GM12878 (cell line): ENCODE data around the gene KRT38.

Experiments used
- BHLHE40 ChIP-seq, 2 experiments: fragments of 450-650 bp in 1 of 2; IDR thresholded peaks; 2 replicates each; pipeline ENCODE4 v1.6.1; 2011 to 2017; ENCODE audit warnings: low read depth in 2 of 2, borderline replicate concordance in 1 of 2, improper control_type of control experiment in 1 of 2, low read length in 1 of 2, mild to moderate bottlenecking in 1 of 2
- CTCF ChIP-seq, 3 experiments: IDR thresholded peaks in 2 of 3; conservative IDR thresholded peaks in 1 of 3; 2 replicates each; pipeline ENCODE4 v1.5.1; 2011; ENCODE audit warnings: low read depth in 3 of 3, low read length in 3 of 3, mild to moderate bottlenecking in 3 of 3, control low read depth in 2 of 3, moderate library complexity in 2 of 3, inconsistent platforms in 1 of 3, mixed read lengths in 1 of 3; ENCODE audit not compliant: control insufficient read depth in 2 of 3, insufficient read depth in 1 of 3; ENCODE audit errors: extremely low read depth in 1 of 3
- ESRRA ChIP-seq: IDR thresholded peaks from 2 replicates; pipeline ENCODE4 v1.6.1; 2012; ENCODE audit warnings: mild to moderate bottlenecking, low read length, improper control_type of control experiment
- JUND ChIP-seq: IDR thresholded peaks from 2 replicates; pipeline ENCODE4 v1.6.1; 2012; ENCODE audit warnings: low read depth, mild to moderate bottlenecking, low read length, improper control_type of control experiment, moderate library complexity
- MXI1 ChIP-seq: fragments of 150-350 bp; IDR thresholded peaks from 2 replicates; pipeline ENCODE4 v1.6.1; 2011; ENCODE audit warnings: low read depth, mild to moderate bottlenecking, inconsistent platforms, low read length, improper control_type of control experiment
- NFIC ChIP-seq: IDR thresholded peaks from 2 replicates; pipeline ENCODE4 v1.6.1; 2012; ENCODE audit warnings: low read depth, mild to moderate bottlenecking, inconsistent platforms, low read length, moderate library complexity
- POLR2A ChIP-seq: IDR thresholded peaks from 2 replicates; pipeline ENCODE4 v1.6.1; 2011; ENCODE audit warnings: low read depth, mild to moderate bottlenecking, low read length
- RELA ChIP-seq: fragments of 450-650 bp; IDR thresholded peaks from 2 replicates; pipeline ENCODE4 v1.8.0; 2014; ENCODE audit warnings: borderline replicate concordance; ENCODE audit not compliant: partially characterized antibody
- TAF1 ChIP-seq: IDR thresholded peaks from 2 replicates; pipeline ENCODE4 v1.6.1; 2011; ENCODE audit warnings: mild to moderate bottlenecking, low read depth, low read length, borderline replicate concordance
- ZNF217 ChIP-seq: fragments of 450-650 bp; IDR thresholded peaks from 2 replicates; pipeline ENCODE4 v1.6.1; 2017; ENCODE audit warnings: antibody characterized with exemption, mild to moderate bottlenecking
- ZNF24 ChIP-seq: fragments of 450-650 bp; IDR thresholded peaks from 2 replicates; pipeline ENCODE4 v1.6.1; 2017; ENCODE audit warnings: antibody characterized with exemption, mild to moderate bottlenecking

GRCh38 chr17:41446806-41447205 is 6.0 kb upstream of the KRT38 start:
- TF ChIP-seq BHLHE40 (IDR thresholded peaks at IDR 0.05; ENCODE audit: borderline replicate concordance in 1 of 2, low read depth in 2 of 2, low read length in 1 of 2) = no peak
- no peak for TF ChIP-seq ZNF24
- TF ChIP-seq CTCF (IDR thresholded peaks at IDR 0.05 in 2 of 3, conservative IDR thresholded peaks at IDR 0.05 in 1 of 3; ENCODE audit: control insufficient read depth in 2 of 3, extremely low read depth in 1 of 3, insufficient read depth in 1 of 3, low read depth in 3 of 3, low read length in 3 of 3) = no peak
- TF ChIP-seq ZNF217 = no peak
- TF ChIP-seq NFIC = no peak
- no peak for TF ChIP-seq JUND
- TF ChIP-seq ESRRA = no peak
- no peak for TF ChIP-seq TAF1
- TF ChIP-seq RELA = no peak
- TF ChIP-seq MXI1 = no peak
- no peak for TF ChIP-seq POLR2A
